VCaP (cell line): ENCODE data around the gene ANKRD11.

ENCODE experiments used
- H3K27ac ChIP-seq: fragments of 450-650 bp; 2 replicates; pipeline ENCODE4 v1.5.1; 2017
- CTCF ChIP-seq: fragments of 450-650 bp; conservative IDR thresholded peaks from 2 replicates; pipeline ENCODE4 v1.5.1; 2017; ENCODE audit warnings: mild to moderate bottlenecking, moderate library complexity

ANKRD11 gene

GRCh38 chr16:89318871-89319630, 171.3 kb downstream of the ANKRD11 start:
- no peak for TF ChIP-seq CTCF

GRCh38 chr16:89318430-89318758, 172.0 kb downstream of the ANKRD11 start:
- no peak overlapping the region for H3K27ac ChIP-seq

More at GRCh38 chr16:89318871-89319630, 171.3 kb downstream of the ANKRD11 start:
- no peak overlapping the region for H3K27ac ChIP-seq

GRCh38 chr16:89317729-89318429, 172.5 kb downstream of the ANKRD11 start:
- H3K27ac ChIP-seq = no peak overlapping the region
- no peak for TF ChIP-seq CTCF

More at GRCh38 chr16:89318430-89318758, 172.0 kb downstream of the ANKRD11 start:
- TF ChIP-seq CTCF = no peak

GRCh38 chr16:89317101-89317671, 173.2 kb downstream of the ANKRD11 start:
- no peak overlapping the region for H3K27ac ChIP-seq
- TF ChIP-seq CTCF = no peak

GRCh38 chr16:89316701-89317100, 173.7 kb downstream of the ANKRD11 start:
- TF ChIP-seq CTCF = no peak
- H3K27ac ChIP-seq = no peak overlapping the region

DNA sequence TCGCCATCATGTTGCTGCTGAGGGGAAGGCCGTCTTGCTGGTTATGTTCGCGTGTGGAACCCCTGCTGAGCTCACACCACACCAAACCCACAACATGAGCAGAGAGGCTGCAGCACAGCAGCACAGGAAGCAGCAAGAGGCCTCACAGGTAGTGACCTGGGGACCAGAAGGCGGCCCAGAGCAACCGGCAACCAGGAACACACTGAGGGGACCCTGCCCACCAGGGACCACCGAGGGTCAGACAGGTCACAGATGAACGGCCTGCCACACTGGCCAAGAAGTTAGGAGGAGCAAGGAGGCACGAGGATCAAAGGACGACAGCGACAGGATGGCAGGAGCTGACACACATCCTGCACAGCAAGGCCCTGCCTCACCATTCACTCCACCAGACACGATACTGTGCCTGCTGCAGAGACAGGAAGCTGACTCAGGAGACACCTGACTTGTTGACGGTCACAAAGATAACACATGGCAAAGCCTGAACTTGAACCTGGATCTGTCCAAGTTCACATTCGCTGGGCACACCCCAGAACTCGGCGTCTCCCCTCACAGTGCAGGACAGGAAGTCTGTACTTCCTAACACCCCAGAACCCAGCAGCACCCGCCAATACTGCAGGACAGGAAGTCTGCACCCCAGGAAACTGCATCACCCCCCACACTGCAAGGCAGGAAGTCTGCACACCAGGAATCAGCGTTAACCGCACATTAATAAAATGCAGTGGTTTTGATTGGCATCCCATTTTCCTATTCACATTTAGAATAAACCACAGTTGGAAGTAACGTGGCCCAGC, 174.4 kb downstream of the ANKRD11 start:
- TF ChIP-seq CTCF = no peak
- H3K27ac ChIP-seq = no peak overlapping the region

DNA sequence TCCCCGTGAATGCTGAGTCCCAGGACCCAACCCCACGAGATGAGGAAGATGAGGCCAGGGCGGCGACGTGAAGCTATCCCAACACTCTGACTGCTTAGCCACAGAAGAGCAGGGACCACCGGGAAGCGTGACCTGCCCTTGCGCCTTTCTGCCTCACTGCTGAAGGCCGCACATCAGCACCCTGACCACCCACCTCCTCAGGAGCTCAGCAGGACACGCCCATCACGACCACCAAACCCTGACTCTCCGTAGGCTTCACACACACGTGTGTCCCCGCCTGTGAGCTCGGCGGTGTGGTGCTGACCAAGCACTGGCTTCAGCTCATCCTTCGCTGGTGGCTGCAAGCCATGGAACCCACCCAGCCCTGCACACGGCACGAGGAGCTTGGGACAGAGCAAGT, 175.1 kb downstream of the ANKRD11 start:
- no peak overlapping the region for H3K27ac ChIP-seq

More for the DNA sequence above, 175.1 kb downstream of the ANKRD11 start:
- no peak for TF ChIP-seq CTCF
